Mammary epithelial cell (primary cell): Measurements from ENCODE around the gene ZSCAN32.

Experiments
- CTCF ChIP-seq, 2 donors: IDR thresholded peaks in 1 of 2; conservative IDR thresholded peaks in 1 of 2; 2 replicates each; pipeline ENCODE4 v1.5.1; 2011 to 2012; ENCODE audit warnings: inconsistent platforms in 2 of 2, low read length in 2 of 2, mild to moderate bottlenecking in 2 of 2, control low read depth in 1 of 2, low read depth in 1 of 2; ENCODE audit not compliant: insufficient read depth in 1 of 2; ENCODE audit errors: extremely low read depth in 1 of 2
- EZH2 ChIP-seq: IDR thresholded peaks from 2 replicates; pipeline ENCODE4 v1.6.1; 2012; ENCODE audit warnings: low read length, inconsistent platforms, borderline replicate concordance

GRCh38 chr16:3377917-3378316, 22.9 kb downstream of the ZSCAN32 start:
- TF ChIP-seq CTCF (conservative IDR thresholded peaks at IDR 0.05 in 1 of 2, IDR thresholded peaks at IDR 0.05 in 1 of 2; ENCODE audit: extremely low read depth in 1 of 2, insufficient read depth in 1 of 2, low read depth in 1 of 2, low read length in 2 of 2) (no peak), EZH2 (no peak)
